ENCODE results near the gene CPZ. TPM values are rescaled to one million over a fixed set of nuclear protein-coding genes. Genes with fewer than 3 reads are reported as not detected.

Gene CPZ
- total RNA-seq, 4 donors from 2014 or later = 1.2 to 2.0 (median 1.5) TPM; not detected in 1

DNA sequence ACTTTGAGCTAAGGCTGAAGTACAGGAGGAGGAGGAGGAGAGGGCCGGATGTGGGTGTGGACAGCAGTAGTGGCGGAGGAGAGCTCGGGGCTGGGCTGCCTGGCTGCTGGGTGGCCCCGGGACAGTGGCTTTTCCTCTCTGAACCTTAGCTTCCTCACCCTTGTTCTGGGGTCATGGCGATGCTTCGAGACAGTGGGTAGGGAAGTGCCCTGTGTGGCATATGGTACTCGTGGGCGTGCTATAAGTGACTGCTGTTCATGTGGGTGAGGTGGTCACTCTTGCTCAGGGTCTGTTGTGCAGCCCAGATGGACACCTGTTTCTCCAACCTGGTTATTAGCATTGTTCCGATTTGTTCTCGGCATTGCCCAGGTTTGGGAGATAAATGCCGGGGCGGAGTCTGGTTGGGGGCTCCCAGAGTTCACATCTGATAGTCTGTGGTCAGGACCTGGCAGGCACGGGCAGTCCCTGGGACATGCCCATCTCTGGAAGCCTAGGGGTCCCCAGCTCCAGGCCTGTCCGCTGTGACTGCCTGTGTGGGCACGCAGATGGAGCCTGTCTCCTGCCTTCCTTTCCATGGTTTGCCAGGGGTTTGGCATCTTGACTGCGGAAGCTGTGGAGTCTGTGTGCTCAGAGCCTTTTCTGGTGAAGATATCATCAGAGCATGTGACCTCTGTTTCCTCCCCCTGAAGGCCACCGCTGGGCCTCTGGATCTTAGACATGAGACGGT, 4.9 kb upstream of the CPZ start:
- no peaks in the 10 kb centered on the region for H3K36me3 ChIP-seq
- DNase-seq = peak in 1 of 3 donors; percentile 34

GRCh38 chr4:8588196-8588470, 4.4 kb upstream of the CPZ start:
- Histone ChIP-seq H3K27ac (no peak overlapping the region), H3K27me3 (peaks cover 0 to 9% of the 10 kb centered on the region in 2 donors), H3K36me3 (no peaks in the 10 kb centered on the region), H3K4me3 (no peak overlapping the region), H3K4me1 (no peaks in the 10 kb centered on the region), H3K9me3 (no peaks in the 10 kb centered on the region)
- no peak for DNase-seq
- no peak for TF ChIP-seq POLR2A (IDR thresholded peaks at IDR 0.05)
- no peak for TF ChIP-seq CTCF (IDR thresholded peaks at IDR 0.05)

More for the DNA sequence above, 4.9 kb upstream of the CPZ start:
- Histone ChIP-seq H3K4me3 (no peak overlapping the region), H3K27me3 (peaks cover 0 to 4% of the 10 kb centered on the region in 2 donors), H3K9me3 (no peaks in the 10 kb centered on the region), H3K27ac (no peak overlapping the region), H3K4me1 (no peaks in the 10 kb centered on the region)
- TF ChIP-seq POLR2A (IDR thresholded peaks at IDR 0.05) (no peak), CTCF (IDR thresholded peaks at IDR 0.05) (no peak)

- no peaks in the 10 kb centered on the region for H3K9me3 ChIP-seq
- peaks cover 0 to 9% of the 10 kb centered on the region in 2 donors for H3K27me3 ChIP-seq
- no peaks in the 10 kb centered on the region for H3K4me1 ChIP-seq
- TF ChIP-seq CTCF (IDR thresholded peaks at IDR 0.05) = no peak
- TF ChIP-seq POLR2A (IDR thresholded peaks at IDR 0.05) = no peak
- H3K27ac ChIP-seq = no peak overlapping the region
- H3K4me3 ChIP-seq = no peak overlapping the region
- no peak for DNase-seq
- H3K36me3 ChIP-seq = no peaks in the 10 kb centered on the region
Measured at GRCh38 chr4:8589336-8589735, 3.2 kb upstream of the CPZ start.

GRCh38 chr4:8589823-8590545, 2.6 kb upstream of the CPZ start:
- peak in 1 of 3 donors; percentile 43 for DNase-seq
- Histone ChIP-seq H3K36me3 (no peaks in the 10 kb centered on the region), H3K27me3 (peaks cover 0 to 9% of the 10 kb centered on the region in 2 donors), H3K4me1 (no peaks in the 10 kb centered on the region), H3K4me3 (no peak overlapping the region), H3K9me3 (no peaks in the 10 kb centered on the region), H3K27ac (no peak overlapping the region)
- TF ChIP-seq POLR2A (IDR thresholded peaks at IDR 0.05) (no peak), CTCF (IDR thresholded peaks at IDR 0.05) (no peak)

GRCh38 chr4:8590546-8590880, 2.1 kb upstream of the CPZ start:
- Histone ChIP-seq H3K27me3 (peaks cover 0 to 9% of the 10 kb centered on the region in 2 donors), H3K4me1 (no peaks in the 10 kb centered on the region), H3K4me3 (no peak overlapping the region), H3K27ac (no peak overlapping the region), H3K36me3 (no peaks in the 10 kb centered on the region), H3K9me3 (no peaks in the 10 kb centered on the region)
- DNase-seq = no peak
- TF ChIP-seq CTCF (IDR thresholded peaks at IDR 0.05) (no peak), POLR2A (IDR thresholded peaks at IDR 0.05) (no peak)

All from Peyer's patch (tissue), 4 donors.